Measurements from ENCODE around the gene PLXDC1. TPM values are rescaled to one million over a fixed set of nuclear protein-coding genes. Genes with fewer than 3 reads are reported as not detected.

The PLXDC1 gene
- total and polyA plus RNA-seq, 2 donors (not counting 1 experiment from before 2014, with no cell fraction given) = 5.8 to 6.3 TPM

GRCh38 chr17:39187152-39187830 is 35.9 kb upstream of the PLXDC1 start:
- H3K9ac ChIP-seq (ENCODE audit: insufficient read depth, low read length) = no peak overlapping the region
- H4K20me1 ChIP-seq (ENCODE audit: control insufficient read depth, extremely low read depth, insufficient read depth, low read length) = no peaks in the 10 kb centered on the region
- no peak overlapping the region for H3K27ac ChIP-seq (ENCODE audit: insufficient read depth, low read length)
- no peaks in the 10 kb centered on the region for H3K4me1 ChIP-seq (ENCODE audit: control insufficient read depth, extremely low read depth, insufficient read depth, low read length)
- no peak for TF ChIP-seq CTCF (conservative IDR thresholded peaks at IDR 0.05 in 1 of 2, IDR thresholded peaks at IDR 0.05 in 1 of 2; ENCODE audit: low read depth in 1 of 2, low read length in 2 of 2)
- no peak for TF ChIP-seq EZH2 (IDR thresholded peaks at IDR 0.05; ENCODE audit: low read length, missing control alignments)
- H2AFZ ChIP-seq (ENCODE audit: low read length) = no peak overlapping the region
- H3K79me2 ChIP-seq (ENCODE audit: control insufficient read depth, insufficient read depth, low read length) = no peaks in the 10 kb centered on the region
- H3K4me2 ChIP-seq (ENCODE audit: extremely low read depth, insufficient read depth, low read length) = no peak overlapping the region
- peaks cover 29% of the 10 kb centered on the region for H3K36me3 ChIP-seq (ENCODE audit: control insufficient read depth, insufficient read depth, low read length)
- H3K4me3 ChIP-seq (replicated peaks in 1 of 4; ENCODE audit: control extremely low read depth in 1 of 4, insufficient read depth in 1 of 4, low read depth in 3 of 4, low read length in 4 of 4) = no peak overlapping the region
- H3K27me3 ChIP-seq (ENCODE audit: control insufficient read depth, insufficient read depth, low read length) = no peaks in the 10 kb centered on the region
- DNase-seq (ENCODE audit: low read depth in 2 of 2) = no peak
- H3K9me3 ChIP-seq (ENCODE audit: control insufficient read depth, insufficient read depth, low read depth, low read length) = no peaks in the 10 kb centered on the region

- Histone ChIP-seq H3K36me3 (ENCODE audit: control insufficient read depth, insufficient read depth, low read length) (peaks cover 26% of the 10 kb centered on the region), H3K4me1 (ENCODE audit: control insufficient read depth, extremely low read depth, insufficient read depth, low read length) (no peaks in the 10 kb centered on the region), H4K20me1 (ENCODE audit: control insufficient read depth, extremely low read depth, insufficient read depth, low read length) (no peaks in the 10 kb centered on the region), H3K27me3 (ENCODE audit: control insufficient read depth, insufficient read depth, low read length) (no peaks in the 10 kb centered on the region), H3K9ac (ENCODE audit: insufficient read depth, low read length) (no peak overlapping the region), H2AFZ (ENCODE audit: low read length) (no peak overlapping the region), H3K4me2 (ENCODE audit: extremely low read depth, insufficient read depth, low read length) (no peak overlapping the region), H3K4me3 (replicated peaks in 1 of 4; ENCODE audit: control extremely low read depth in 1 of 4, insufficient read depth in 1 of 4, low read depth in 3 of 4, low read length in 4 of 4) (no peak overlapping the region), H3K9me3 (ENCODE audit: control insufficient read depth, insufficient read depth, low read depth, low read length) (no peaks in the 10 kb centered on the region), H3K27ac (ENCODE audit: insufficient read depth, low read length) (no peak overlapping the region), H3K79me2 (ENCODE audit: control insufficient read depth, insufficient read depth, low read length) (no peaks in the 10 kb centered on the region)
- no peak for DNase-seq (ENCODE audit: low read depth in 2 of 2)
- TF ChIP-seq EZH2 (IDR thresholded peaks at IDR 0.05; ENCODE audit: low read length, missing control alignments) = no peak
- TF ChIP-seq CTCF (conservative IDR thresholded peaks at IDR 0.05 in 1 of 2, IDR thresholded peaks at IDR 0.05 in 1 of 2; ENCODE audit: low read depth in 1 of 2, low read length in 2 of 2) = no peak
Observed at GRCh38 chr17:39186481-39187002, 35.1 kb upstream of the PLXDC1 start.

- Histone ChIP-seq H3K27me3 (ENCODE audit: control insufficient read depth, insufficient read depth, low read length) (no peaks in the 10 kb centered on the region), H3K36me3 (ENCODE audit: control insufficient read depth, insufficient read depth, low read length) (peaks cover 26% of the 10 kb centered on the region), H3K27ac (ENCODE audit: insufficient read depth, low read length) (no peak overlapping the region), H3K4me3 (replicated peaks in 1 of 4; ENCODE audit: control extremely low read depth in 1 of 4, insufficient read depth in 1 of 4, low read depth in 3 of 4, low read length in 4 of 4) (no peak overlapping the region), H3K9me3 (ENCODE audit: control insufficient read depth, insufficient read depth, low read depth, low read length) (no peaks in the 10 kb centered on the region), H3K79me2 (ENCODE audit: control insufficient read depth, insufficient read depth, low read length) (no peaks in the 10 kb centered on the region), H2AFZ (ENCODE audit: low read length) (no peak overlapping the region), H3K4me1 (ENCODE audit: control insufficient read depth, extremely low read depth, insufficient read depth, low read length) (no peaks in the 10 kb centered on the region), H3K4me2 (ENCODE audit: extremely low read depth, insufficient read depth, low read length) (no peak overlapping the region), H4K20me1 (ENCODE audit: control insufficient read depth, extremely low read depth, insufficient read depth, low read length) (no peaks in the 10 kb centered on the region), H3K9ac (ENCODE audit: insufficient read depth, low read length) (no peak overlapping the region)
- DNase-seq (ENCODE audit: low read depth in 2 of 2) = no peak
- no peak for TF ChIP-seq CTCF (conservative IDR thresholded peaks at IDR 0.05 in 1 of 2, IDR thresholded peaks at IDR 0.05 in 1 of 2; ENCODE audit: low read depth in 1 of 2, low read length in 2 of 2)
- no peak for TF ChIP-seq EZH2 (IDR thresholded peaks at IDR 0.05; ENCODE audit: low read length, missing control alignments)
Observed at GRCh38 chr17:39183720-39184119, 32.3 kb upstream of the PLXDC1 start.

All from fibroblast of lung (primary cell).